ENCODE data around the gene ZNF358.
"Not testable (repeated sequence)": the region's sequence is repeated elsewhere in the genome, so short reads cannot be mapped to it uniquely, and the experiment has no call there.

ZNF358 gene

DNA sequence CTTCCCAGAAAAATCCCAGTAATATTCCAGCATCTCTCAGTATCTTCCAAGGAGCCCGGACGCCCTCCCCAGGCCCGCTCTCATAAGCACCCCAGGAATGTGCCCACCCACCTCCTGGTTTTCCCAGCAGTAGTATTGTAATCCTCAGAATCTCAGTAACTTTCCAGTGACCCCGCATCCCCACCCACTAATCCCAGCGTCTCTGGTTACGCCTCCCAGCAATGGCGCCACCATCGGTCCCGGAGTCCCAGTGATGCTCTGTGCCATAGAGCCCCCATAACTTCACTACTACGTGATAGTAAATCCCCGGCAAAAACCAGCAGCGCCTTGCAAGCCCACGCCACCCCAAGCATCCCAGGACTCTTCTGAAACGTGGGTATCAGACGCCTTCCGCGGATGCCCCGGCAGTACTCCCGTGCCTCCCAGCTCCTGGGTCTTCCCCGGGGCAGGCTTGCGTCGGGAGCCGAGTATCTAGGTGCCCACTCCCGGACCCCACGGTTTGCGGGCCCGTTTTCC is 18.7 kb downstream of the ZNF358 start:
- H3K27ac ChIP-seq = peak overlapping the region; percentile 65
- no peak for DNase-seq (ENCODE audit: low read depth, low spot score)

DNA sequence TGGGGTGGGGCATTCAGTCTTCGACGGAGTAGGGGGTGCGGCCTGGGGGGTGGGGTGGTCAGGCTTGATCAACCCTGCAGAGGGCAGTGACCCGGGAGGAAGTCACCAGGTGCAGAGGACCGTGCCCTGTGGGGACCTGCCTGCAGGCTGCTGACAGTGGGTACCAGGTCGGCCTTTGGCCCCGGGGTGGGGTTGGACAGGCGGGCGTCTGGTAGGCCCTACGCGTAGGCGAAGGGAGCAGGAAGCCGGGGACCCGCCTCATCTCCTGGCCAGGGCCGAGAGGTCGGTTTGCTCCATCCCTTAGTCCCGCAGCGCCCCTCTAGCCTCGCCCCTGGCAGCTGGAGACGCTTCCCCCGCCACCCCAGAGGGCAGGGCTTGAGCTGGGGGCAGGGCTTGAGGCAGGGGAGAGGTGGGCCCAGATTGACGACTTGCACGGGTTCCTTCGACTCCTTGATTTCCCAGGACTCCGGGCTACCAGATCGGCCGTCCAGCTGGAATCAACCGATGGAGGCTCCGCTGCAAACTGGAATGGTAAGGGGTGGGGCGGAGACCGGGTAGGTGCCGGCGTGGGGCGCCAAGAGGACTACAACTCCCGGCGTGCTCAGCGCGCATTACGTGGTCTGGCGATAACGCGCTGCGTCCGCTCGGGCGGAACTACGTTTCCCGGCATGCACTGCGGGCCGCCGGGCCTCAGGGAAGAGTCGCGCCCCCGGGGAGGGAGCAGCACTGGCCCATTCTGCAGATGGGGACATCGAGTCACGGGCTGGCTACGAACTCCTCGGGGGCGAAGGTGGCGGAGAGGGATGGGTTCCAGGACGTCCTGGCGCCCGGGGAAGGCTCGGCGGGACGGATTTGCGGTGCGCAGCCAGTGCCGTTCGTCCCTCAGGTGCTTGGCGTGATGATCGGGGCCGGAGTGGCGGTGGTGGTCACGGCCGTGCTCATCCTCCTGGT is 19.4 kb downstream of the ZNF358 start, which contains the start of gene PNPLA6:
Gene PNPLA6, plus strand, starts transcription at position 671 of the 951 bp plus-strand sequence. Its CDS starts 72 bp downstream, at position 743.
- DNase-seq (ENCODE audit: low read depth, low spot score) = peak; percentile 74
- H3K27ac ChIP-seq = peak within 1 kb of the TSS; percentile 65

DNA sequence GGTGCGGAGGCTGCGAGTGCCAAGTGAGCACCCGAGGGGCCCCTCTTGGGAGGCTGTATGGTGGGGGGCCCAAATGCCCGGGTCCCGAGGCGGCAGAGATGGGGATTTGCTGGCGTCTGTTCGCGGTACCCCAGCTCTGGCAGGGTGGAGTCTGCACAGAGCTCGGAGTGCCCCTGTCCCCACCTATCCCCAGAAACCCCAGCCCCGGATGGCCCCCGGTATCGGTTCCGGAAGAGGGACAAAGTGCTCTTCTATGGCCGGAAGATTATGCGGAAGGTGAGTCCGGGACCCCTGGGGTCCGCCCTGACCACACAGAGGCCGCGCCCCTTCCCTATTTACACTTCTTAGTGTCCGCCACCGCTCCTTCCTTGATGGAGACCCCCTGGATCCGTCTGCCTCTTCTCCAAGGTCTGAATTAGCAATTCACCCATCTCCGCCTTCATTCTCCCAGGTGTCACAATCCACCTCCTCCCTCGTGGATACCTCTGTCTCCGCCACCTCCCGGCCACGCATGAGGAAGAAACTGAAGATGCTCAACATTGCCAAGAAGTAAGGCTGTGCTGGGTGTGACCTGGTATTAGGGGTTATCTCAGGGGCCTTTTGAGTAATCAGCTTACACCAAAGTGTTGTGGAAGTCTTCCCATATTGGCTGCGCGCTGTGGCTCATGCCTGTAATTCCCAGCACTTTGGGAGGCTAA is 20.2 kb downstream of the ZNF358 start:
- no peak for DNase-seq (ENCODE audit: low read depth, low spot score)
- H3K27ac ChIP-seq = peak overlapping the region; percentile 65

DNA sequence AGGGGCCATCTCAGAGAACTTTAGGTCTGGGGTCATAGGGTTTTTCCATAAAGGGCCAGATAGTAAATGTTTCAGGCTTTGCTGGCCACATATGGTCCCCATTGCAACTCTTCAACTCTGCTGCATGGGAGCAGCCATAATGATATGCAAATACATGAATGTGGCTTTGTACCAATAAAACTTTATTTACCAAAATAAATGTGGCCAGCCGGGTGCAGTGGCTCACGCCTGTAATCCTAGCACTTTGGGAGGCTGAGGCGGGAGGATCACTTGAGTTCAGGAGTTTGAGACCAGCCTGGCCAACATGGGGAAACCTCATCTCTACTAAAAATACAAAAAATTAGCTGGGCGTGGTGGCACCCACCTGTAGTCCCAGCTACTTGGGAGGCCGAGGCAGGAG is 23.1 kb downstream of the ZNF358 start:
- not testable (repeated sequence) for H3K27ac ChIP-seq; DNase-seq (ENCODE audit: low read depth, low spot score)

DNA sequence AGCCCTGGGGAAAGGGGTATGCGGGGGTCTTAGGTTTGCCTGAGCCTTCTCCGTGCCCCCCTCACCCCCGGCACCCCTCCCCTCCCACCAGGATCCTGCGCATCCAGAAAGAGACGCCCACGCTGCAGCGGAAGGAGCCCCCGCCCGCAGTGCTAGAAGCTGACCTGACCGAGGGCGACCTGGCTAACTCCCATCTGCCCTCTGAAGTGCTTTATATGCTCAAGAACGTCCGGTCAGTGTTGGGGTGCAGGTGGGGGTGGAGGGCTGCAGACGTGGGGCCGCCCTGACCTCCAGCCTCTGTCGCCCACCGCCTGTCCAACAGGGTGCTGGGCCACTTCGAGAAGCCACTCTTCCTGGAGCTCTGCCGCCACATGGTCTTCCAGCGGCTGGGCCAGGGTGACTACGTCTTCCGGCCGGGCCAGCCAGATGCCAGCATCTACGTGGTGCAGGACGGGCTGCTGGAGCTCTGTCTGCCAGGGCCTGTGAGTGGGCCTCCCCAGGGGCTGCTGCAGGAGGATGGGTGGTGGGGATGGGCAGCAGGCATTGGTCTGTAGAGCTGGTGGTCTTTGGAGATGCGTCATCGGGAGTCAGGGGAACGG is 24.0 kb downstream of the ZNF358 start:
- DNase-seq (ENCODE audit: low read depth, low spot score) = no peak
- no peak overlapping the region for H3K27ac ChIP-seq

DNA sequence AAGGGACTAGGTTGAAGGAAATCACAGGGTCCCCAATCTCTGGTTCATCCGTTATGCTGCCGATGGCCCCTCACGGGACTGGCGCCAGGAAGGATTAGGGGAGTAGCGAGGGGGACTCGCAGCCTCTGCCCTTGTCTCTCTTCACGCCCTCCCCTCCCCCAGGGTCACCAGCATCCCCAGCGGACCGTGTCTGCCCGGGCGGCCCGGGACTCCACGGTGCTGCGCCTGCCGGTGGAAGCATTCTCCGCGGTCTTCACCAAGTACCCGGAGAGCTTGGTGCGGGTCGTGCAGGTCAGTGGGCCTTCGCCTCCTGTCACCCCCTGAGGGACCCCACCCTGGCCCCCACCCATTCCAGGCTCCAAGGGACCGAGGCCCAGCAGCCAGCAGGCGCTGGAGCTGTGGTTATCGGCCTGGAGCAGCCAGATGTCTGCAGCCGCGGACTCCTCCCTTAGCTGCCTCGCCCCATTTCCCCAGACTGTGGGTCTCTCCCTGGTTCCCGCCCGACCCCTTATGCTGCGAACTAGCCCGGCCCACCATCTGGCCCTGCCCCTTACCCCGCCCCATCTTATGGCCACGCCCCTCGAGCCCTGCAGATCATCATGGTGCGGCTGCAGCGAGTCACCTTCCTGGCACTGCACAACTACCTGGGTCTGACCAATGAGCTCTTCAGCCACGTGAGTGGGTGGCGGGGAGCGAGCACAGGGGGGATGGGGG is 25.0 kb downstream of the ZNF358 start:
- no peak overlapping the region for H3K27ac ChIP-seq
- DNase-seq (ENCODE audit: low read depth, low spot score) = no peak

DNA sequence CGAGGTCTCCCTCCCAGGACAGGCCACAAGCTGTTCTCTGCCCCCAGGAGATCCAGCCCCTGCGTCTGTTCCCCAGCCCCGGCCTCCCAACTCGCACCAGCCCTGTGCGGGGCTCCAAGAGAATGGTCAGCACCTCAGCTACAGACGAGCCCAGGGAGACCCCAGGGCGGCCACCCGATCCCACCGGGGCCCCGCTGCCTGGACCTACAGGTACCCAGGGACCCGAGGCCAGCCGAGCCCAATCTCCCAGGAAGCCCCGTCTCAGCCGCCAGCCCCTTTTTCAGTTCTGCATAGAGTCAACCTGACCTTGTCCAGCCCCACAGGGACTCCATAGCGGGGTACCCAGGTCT is 25.5 kb downstream of the ZNF358 start:
- no peak for DNase-seq (ENCODE audit: low read depth, low spot score)
- no peak overlapping the region for H3K27ac ChIP-seq

DNA sequence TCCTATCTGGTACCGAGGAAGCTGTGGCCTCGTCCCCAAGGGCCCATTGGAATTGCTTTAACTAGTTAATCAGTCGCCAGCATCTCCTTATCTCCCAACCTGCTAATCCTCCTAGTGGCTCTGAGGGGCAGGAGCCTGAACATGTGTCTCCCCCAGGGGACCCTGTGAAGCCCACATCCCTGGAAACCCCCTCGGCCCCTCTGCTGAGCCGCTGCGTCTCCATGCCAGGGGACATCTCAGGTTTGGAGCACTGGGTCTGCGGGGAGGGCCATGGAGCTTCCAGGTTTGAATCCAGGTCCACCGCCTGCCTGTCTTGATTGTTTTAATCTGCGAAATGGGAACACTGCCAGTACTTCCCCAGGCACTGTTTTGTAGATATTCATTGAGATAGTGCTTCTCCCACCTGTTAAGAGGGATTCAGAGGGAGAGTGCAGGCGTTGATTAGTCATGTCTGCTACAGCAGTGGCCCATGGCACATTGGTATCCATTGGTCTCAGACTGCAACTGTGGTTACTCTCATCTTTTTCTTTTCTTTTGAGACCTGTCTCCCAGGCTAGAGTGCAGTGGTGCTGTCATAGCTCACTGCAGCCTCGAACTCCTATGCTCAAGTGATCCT is 26.0 kb downstream of the ZNF358 start:
- H3K27ac ChIP-seq = no peak overlapping the region
- no peak for DNase-seq (ENCODE audit: low read depth, low spot score)

DNA sequence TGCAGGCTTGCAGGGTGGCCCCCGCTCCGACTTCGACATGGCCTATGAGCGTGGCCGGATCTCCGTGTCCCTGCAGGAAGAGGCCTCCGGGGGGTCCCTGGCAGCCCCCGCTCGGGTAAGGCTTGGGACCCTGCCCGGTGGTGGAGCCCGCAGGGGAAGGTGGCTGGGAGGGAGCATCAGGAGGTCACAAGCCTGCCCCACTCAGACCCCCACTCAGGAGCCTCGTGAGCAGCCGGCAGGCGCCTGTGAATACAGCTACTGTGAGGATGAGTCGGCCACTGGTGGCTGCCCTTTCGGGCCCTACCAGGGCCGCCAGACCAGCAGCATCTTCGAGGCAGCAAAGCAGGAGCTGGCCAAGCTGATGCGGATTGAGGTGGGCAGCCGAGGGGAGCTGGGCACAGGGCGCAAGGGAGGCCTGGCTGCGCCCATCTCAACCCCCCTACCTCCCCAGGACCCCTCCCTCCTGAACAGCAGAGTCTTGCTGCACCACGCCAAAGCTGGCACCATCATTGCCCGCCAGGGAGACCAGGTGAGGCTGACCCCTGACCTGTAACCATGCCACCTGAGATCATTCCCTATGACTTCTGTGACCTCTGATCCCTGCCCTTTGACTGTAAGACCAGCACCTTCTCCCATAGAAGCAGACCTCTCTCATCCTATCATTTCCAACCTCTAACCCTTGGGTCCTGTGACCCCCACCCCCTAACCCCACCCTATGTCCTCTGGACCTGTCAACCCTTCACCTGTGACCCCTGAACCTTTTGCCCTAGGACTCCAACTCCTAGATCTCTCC is 26.8 kb downstream of the ZNF358 start:
- H3K27ac ChIP-seq = no peak overlapping the region
- no peak for DNase-seq (ENCODE audit: low read depth, low spot score)

DNA sequence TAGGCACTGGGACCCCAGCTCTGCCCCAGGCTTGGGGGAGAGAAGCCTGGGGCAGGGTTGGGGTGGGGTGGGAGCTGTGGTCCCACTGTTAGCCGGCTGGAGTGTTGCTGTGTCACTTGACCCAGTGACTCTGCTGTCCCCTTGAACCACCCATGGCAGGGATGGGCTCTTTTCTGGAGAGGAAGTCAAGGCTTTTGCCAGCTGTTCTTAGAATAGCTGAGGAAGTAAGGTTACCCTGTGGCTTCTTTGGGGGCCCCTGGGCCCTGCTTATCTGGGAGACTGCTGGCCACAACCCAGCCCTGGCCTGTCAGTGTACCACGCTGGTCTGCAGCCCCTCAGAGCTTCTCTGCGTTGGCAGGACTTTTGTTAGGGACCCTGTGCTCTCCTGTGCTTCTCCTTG is 28.7 kb downstream of the ZNF358 start:
- DNase-seq (ENCODE audit: low read depth, low spot score) = no peak
- H3K27ac ChIP-seq = no peak overlapping the region

DNA sequence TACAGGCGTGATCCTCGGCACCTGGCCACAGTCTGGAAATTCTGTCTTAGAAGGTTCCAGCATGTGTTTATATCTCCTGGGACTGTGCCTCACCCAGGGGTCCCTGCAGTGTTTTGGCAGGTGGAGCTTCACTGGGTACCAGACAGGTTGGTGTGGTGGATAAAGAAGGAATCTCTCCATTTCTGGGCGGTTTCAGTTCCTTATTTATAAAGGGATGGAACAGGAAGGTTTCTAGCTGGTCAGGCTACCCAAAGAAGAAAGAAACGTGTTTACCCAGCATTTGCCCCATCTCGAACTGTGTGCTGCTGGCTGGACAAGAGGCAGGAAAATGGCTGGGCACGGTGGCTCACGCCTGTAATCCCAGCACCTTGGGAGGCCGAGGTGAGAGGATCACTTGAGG is 29.4 kb downstream of the ZNF358 start:
- no peak for DNase-seq (ENCODE audit: low read depth, low spot score)
- H3K27ac ChIP-seq = no peak overlapping the region

DNA sequence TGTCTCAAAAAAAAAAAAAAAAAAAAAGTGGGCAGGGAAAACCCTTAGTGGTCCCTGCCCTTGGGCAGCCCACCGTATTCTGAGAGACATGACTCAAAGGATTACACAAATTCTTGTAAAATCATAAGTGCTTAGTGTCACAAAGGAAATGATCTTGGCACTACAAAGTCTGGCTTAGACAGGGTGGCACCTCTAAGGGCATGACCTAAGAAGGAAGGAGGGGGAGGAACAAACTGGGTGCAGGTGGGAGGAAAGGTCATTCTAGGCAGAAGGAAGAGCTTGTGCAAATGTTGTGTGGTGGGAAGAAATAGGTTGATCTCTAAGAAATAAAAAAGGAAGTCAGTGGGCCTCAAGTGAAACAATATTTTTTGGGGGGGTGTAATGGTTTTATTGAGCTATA is 30.0 kb downstream of the ZNF358 start:
- DNase-seq (ENCODE audit: low read depth, low spot score) = no peak
- no peak overlapping the region for H3K27ac ChIP-seq

DNA sequence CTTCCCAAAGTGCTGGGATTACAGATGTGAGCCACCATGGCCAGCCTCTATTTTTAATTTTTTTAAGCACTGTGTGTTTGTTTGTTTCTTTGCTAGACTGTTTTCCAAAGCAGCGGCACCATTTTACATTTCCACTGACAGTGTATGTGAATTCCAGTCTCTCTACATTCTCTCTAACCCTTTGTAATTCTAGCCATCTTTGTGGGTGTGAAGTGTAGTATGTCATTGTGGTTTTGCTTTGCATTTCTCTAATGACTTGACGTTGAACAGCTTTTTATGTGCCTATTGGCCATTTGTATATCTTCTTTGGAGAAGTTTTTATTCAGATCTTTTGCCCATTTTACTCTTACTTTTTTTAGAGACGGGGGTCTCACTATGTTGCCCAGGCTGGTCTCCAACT is 31.3 kb downstream of the ZNF358 start:
- DNase-seq (ENCODE audit: low read depth, low spot score) = no peak
- H3K27ac ChIP-seq = no peak overlapping the region

DNA sequence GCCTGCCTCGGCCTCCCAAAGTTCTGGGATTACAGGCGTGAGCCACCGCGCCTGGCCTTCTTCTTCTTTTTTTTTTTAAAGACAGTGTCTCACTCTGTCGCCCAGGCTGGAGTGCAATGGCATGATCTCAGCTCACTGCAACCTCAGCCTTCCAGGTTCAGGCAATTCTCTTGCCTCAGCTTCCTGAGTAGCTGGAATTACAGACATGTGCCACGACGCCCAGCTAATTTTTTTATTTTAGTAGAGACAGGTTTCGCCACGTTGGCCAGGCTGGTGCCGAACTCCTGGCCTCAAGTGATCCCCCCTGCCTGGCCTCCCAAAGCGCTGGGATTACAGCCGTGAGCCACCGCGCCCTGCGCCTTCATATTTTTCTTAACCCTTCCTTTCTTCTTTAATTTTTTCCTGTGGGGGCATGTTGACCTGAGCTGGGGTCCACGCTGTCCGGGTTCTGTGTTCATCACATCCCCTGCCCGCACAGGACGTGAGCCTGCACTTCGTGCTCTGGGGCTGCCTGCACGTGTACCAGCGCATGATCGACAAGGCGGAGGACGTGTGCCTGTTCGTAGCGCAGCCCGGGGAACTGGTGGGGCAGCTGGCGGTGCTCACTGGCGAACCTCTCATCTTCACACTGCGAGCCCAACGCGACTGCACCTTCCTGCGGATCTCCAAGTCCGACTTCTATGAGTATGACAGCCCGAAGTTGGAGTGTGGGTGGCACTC is 33.7 kb downstream of the ZNF358 start:
- DNase-seq (ENCODE audit: low read depth, low spot score) = no peak
- no peak overlapping the region for H3K27ac ChIP-seq

DNA sequence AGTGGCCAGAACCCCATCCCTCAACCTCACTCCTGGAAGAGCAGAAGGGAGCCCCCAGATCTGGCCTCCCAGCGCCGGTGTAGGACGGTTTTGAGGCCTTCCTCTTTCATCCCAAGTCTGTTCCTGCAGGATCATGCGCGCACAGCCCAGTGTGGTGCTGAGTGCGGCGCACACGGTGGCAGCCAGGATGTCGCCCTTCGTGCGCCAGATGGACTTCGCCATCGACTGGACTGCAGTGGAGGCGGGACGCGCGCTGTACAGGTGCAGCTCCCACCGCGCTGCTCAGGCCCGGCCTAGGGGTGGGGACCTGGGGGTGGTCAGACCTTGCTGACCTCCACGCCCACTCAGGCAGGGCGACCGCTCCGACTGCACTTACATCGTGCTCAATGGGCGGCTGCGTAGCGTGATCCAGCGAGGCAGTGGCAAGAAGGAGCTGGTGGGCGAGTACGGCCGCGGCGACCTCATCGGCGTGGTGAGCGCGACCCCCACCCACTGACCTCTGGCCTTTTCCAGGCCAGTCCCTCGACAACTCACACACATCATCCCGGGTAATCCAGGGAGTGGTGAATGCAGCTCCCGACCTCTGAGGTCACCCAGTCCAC is 34.4 kb downstream of the ZNF358 start:
- DNase-seq (ENCODE audit: low read depth, low spot score) = no peak
- H3K27ac ChIP-seq = no peak overlapping the region

DNA sequence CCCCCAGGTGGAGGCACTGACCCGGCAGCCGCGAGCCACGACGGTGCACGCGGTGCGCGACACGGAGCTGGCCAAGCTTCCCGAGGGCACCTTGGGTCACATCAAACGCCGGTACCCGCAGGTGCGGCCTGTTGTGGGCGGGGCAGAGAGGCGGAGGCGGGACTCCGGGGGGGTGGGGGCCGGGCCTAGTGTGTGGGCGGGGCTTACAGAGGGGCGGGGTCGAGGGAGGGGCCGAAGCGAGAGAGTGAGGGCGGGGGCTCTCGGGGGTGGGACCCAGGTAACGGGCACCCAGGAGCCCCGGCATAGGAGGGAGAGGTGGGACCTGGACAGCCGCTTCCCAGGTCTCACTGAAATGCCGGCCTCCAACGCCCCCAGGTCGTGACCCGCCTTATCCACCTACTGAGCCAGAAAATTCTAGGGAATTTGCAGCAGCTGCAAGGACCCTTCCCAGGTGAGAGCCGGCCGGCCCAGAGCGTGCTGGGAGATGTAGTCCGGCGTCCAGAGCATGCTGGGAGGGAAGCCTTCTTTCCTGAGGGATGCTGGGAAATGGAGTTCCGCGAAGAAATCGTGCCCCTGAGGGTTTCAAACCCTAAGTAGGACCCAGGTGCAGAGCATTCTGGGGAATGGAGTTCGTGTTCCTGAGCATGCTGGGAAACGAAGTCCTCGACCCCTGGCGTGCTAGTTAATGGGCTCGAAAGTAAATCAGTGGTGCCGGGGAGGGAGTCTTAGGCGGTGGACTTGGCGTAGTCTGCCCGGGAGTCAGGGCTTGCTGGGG is 35.3 kb downstream of the ZNF358 start:
- DNase-seq (ENCODE audit: low read depth, low spot score) = no peak
- H3K27ac ChIP-seq = no peak overlapping the region

DNA sequence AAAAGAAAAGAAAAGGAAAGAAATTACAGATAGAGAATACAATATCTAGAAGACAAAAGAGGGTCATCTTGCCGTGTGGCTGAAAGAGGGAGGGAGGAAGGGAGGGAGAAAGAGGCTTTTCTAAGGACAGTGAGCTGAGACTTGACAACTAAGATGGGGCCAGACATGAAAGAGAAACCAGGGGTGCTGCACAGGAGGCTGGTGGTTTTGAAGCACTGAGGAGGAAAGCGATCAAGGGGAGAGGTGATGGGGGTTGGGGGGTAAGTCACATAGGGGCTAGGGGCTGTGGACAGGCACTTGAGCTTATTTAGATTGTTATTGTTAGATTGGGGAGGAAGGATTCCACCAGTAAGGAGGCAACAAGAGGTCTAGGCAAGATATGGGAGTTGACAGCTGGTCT is 36.9 kb downstream of the ZNF358 start:
- no peak for DNase-seq (ENCODE audit: low read depth, low spot score)
- no peak overlapping the region for H3K27ac ChIP-seq
